Fibroblast of skin of left biceps (primary cell): Measurements from ENCODE around the gene OR7C2.
"Not testable (repeated sequence)": the region's sequence is repeated elsewhere in the genome, so short reads cannot be mapped to it uniquely, and the experiment has no call there.

Experiments used
- DNase-seq, 2 experiments: peaks; one replicate each; pipeline ENCODE4 v3.0.0-alpha.2; 2013; ENCODE audit warnings: low read depth in 2 of 2

OR7C2 gene

GRCh38 chr19:14941189-14941588 is at the start of gene OR7C2:
TSS of gene OR7C2 (plus strand) at chr19:14941489. CDS start at chr19:14941489, 0 bp downstream.
- DNase-seq, result no peak

- no peak for DNase-seq
Observed at GRCh38 chr19:14901675-14902260, 39.5 kb upstream of the OR7C2 start.

GRCh38 chr19:14906711-14907110 is 34.6 kb upstream of the OR7C2 start:
- DNase-seq, result no peak

DNA sequence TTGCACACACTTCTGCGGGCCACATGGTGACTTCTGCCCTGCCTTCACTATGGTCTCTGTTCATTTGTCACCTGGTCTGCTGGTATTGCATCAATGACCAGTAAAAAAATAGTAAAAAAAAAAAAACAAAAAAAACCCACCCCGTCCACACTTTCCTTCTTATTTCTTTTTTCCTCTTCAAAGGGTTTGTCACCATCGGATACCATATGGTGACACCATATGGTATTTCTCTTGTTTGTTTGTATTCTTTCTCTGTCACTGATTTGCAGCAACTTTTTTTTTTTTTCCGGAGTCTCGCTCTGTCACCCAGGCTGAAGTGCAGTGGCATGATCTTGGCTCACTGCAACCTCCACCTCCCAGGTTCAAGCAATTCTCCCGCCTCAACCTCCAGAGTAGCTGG is 26.2 kb upstream of the OR7C2 start:
- no peak for DNase-seq

DNA sequence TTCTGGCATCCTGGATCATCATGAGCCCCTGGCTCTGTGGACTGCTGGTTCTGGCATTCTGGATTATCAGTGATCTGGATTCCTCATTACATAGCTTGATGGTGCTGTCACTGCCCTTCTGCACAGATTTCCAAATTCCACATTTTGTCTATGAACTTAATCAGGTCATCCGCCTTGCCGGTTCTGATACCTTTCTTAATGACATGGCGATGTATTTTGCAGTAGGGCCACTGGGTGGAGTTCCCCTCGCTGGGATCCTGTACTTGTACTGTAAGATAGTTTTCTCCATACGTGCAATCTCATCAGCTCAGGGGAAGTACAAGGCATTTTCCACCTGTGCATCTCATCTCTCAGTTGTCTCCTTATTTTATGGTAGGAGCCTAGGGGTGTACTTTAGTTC is 24.4 kb upstream of the OR7C2 start:
- no peak for DNase-seq

DNA sequence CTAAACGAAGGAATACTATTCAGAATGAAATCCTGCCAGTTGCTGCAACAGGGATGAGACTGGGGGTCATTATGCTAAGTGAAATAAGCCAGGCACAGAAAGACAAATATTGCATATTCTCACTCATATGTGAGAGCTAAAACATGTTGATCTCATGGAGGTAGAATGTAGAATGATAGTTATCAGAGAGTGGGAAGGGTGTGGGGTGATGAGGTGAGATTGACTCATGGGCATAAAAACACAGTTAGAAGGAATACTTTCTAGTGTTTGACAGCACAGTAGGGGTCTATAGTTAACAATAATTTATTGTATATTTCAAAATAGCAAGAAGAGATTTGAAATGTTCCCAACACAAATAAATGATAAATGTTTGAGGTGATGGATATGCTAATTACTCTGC is 7.8 kb upstream of the OR7C2 start:
- DNase-seq, result no peak

DNA sequence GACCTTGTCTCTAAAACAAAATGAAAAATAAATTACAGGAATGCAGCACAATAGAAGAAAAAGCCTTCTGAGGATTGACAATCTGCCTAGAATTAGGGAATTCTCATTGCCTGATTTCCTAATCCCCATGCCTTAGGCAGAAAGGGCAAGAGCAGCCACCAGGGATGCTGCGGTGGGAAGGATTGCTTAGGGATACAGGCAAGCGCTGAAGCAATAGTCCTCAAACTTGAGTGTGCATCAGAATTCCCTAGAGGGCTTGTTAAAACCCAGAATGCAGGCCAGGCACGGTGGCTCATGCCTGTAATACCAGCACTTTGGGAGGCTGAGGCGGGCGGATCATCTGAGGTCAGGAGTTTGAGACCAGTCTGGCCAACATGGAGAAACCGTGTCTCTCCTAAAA is 1.0 kb upstream of the OR7C2 start:
- no peak for DNase-seq

DNA sequence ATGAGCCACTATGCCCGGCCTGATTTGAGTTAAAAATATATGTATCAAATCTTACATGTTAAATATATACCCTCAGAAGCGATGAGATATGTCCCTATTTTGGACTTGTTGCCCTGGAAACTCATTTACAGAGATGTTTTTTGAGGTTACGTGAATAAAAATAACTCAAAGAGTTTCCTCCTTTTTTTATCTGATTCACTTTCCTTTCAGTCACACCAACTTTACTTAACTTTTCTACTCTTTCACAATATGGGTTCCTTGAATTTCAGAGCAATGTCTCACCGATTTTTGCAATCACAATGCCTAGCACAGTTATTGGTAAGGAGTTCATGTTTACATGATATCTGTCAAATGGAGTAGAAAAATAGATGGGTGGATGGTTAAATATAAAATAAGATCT is 2.3 kb downstream of the OR7C2 start:
- no peak for DNase-seq

DNA sequence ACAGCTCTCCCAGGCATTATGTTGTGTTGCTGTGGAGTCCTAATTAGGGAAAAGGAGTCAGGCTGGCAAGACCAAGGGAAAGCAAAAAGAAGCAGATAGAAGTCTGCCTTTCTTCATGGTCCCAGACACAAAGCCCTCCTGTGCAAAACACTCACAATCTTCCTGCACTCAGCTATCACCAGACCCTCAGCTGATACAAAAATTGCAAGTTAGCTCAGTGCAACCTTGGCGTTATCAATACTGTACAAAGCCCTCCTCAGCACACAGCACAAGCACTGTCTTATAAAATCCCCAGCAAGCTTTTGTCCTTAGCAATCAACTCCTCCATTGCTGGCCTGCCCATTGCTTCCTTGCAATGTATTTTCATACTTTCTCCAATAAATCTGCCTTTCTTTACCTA is 3.2 kb downstream of the OR7C2 start:
- no peak for DNase-seq

DNA sequence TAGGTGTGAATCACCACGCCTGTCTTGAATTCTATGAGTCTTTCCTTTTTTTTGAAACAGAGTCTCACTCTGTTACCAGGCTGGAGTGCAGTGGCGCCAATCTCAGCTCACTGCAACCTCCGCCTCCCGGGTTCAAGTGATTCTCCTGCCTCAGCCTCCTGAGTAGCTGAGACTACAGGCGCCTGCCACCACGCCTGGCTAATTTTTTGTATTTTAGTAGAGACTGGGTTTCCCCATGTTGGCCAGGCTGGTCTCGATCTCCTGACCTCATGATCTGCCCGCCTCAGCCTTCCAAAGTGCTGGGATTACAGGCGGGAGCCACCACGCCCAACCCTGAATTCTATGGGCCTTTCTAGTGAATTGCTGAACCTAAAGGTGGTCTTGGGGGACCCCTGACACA is 8.1 kb downstream of the OR7C2 start:
- not testable (repeated sequence) for DNase-seq

GRCh38 chr19:14949876-14950275 is 8.6 kb downstream of the OR7C2 start:
- no peak for DNase-seq

DNA sequence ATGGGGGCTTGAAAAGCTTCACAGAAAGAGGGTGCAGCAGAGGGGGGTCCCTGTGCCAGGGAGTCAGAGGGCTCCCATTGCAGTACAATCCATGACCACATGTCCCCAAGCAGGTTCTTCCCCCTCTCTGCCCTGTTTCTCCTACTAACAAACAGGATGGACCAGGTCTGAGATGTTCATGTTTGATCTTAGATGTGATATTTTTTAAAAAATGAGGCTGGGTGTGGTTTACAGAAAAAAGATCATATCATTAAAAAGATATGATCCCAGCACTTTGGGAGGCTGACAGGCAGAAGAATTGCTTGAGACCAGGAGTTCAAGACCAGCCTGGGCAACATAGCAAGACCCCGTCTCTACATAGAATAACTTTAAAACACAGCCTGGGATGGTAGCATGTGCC is 9.1 kb downstream of the OR7C2 start:
- DNase-seq, result no peak

DNA sequence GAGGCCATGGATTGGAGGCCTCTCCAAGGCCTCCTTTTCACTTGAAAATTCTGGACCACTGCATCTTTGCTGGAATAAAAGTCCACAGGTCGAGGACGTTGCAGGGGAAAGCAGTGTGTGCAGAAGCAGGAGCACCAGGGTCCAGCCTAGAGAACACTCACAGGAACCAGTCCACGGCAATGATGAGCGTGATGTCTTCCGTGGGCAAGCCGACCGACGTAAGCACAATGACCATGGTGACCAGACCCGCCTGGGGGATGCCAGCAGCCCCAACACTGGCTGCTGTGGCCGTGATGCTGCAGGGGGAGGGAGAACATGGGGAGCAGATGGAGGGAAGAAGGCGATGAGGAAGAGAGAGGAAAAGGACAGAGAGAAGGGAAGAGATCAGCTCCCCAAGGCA is 11.5 kb downstream of the OR7C2 start:
- DNase-seq, result no peak

DNA sequence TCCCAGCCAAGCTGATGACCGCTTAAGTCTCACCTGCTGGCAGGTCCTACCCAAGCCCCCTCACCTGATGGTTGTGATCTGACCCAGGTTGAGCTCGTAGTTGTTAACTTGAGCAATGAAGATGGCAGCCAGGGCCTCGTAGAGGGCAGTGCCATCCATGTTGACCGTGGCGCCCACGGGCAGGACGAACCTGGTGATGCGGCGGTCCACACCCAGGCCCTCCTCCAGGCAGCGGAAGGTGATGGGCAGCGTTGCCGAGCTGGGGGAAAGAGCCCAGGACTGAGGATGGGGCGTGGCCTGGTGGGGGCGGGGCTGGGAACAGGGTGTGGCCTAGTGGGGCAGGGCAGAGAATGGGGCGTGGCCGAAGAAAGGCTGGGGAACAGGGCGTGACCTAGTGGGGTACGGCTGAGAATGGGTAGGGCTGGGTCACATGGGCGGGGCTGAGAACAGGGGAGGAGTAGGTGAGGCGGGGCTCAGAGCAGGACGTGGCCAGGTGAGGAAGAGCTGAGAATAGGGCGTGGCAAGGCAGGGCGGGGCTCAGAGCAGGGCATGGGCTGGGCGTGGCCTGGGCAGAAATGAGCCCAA is 12.9 kb downstream of the OR7C2 start:
- DNase-seq, result no peak

DNA sequence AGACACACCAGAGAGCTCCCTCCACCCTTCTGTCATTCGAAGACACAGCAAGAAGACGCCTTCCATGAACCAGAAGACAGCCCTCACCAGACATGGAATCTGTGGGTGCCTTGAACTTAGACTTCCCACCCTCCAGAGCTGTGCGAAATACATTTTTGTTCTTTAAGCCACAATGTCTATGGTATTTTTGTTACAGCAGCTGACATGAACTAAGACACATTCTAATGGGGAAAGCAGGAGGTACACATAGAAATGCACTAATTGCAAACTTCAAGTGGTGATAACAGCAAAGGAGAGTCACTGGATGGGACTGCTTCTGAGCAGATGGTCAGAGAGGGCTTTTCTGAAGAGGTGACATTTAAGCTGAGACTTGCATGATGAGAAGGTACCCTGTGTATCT is 16.2 kb downstream of the OR7C2 start:
- DNase-seq, result no peak

DNA sequence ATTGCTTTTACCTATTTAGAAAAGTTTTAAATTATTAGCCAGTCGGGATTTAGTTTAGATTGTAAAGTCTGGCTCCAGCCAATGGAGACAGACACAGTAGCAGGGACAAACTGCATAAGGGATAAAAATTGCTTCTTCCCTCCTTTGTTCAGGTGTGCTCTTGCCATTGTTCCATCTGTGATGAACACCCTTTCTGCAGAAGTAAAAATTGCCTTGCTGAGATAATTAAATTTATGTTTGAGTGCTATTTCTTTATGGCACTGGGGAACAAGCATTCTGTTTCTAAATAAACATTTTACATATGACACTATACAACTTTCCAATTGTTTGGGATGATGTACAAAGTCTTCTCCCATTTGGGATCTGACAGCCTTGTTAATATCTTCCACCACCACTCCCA is 18.0 kb downstream of the OR7C2 start:
- no peak for DNase-seq

GRCh38 chr19:14961956-14962685 is 20.8 kb downstream of the OR7C2 start:
- DNase-seq, result no peak

GRCh38 chr19:14968247-14968646 is 27.0 kb downstream of the OR7C2 start:
- no peak for DNase-seq

- no peak for DNase-seq
Observed at GRCh38 chr19:14971474-14971873, 30.2 kb downstream of the OR7C2 start.

DNA sequence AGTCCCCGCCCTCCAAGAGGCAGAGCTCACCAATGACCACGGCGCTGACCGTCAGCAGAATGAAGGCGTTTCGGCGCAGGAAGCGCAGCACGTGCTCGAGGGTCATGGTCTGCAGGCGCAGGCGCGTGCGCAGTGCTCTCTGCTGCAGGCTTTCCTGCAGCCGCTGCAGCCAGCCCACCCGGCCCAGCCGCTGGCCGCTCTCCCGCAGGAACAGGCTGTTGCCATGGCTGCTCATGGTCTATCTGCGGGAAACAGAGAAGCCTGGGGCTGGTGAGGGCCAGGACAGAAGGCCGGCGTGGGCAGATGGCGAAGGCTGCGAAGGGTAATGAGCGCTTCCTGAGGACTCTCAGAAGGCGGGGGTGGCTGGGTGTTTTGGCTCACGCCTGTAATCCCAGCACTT is 31.4 kb downstream of the OR7C2 start:
- DNase-seq, result no peak

DNA sequence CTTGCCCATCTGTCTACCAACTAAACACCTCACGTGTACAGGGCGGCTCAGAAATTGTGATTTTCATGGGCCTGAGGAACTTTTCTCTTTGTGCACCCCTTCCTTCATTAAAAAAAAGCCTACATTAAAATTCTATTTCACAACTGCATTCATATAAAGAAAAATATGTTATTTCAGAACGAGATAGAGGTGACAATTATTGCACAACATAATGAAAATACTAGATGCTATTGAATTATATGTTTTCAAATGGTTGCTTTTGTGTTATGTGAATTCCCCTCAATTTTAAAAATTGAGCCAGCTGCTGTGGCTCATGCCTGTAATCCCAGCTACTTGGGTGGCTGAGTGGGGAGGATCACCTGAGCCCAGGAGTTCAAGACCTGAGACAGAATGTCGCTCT is 33.2 kb downstream of the OR7C2 start:
- DNase-seq, result no peak

GRCh38 chr19:14977128-14977527 is 35.8 kb downstream of the OR7C2 start:
- DNase-seq, result no peak

DNA sequence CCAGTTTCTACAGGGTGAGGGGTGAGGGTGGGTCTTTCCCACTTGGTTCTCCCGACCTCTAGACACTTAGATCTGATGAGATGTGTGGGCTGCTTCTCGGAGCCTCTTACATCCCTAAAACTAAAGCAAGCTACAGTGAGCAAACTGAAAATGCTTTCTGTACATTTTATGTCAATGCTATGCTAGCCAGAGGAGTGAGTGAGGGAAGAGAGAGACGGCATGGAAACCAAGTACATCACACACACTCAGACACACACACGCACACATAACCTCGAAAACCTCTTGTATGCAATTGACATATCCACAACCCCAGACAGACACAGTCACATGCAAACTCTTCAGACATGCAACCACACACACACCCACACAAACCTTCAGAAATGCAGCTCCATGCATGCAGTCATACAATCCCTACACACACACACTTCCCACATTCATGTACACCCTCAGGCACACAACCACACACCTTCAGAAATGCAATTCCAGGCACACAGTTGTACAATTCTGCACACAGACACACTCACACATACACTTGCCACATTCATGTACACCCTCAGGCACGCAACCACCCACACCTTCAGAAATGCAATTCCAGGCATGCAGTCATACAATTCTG is 37.0 kb downstream of the OR7C2 start:
- no peak for DNase-seq
